DND-41 (cell line): ENCODE measurements around the gene FCN1.

ENCODE experiments used
- EZH2 ChIP-seq: IDR thresholded peaks from 3 replicates; pipeline ENCODE4 v1.6.1; 2012; ENCODE audit warnings: borderline replicate concordance, low read depth, mild to moderate bottlenecking, moderate library complexity, low read length, inconsistent platforms; ENCODE audit not compliant: severe bottlenecking
- TF ChIP-seq, protein P1 (sequence below): IDR thresholded peaks from 2 replicates; pipeline ENCODE4 v1.5.1; 2012; ENCODE audit warnings: borderline replicate concordance, low read length, moderate library complexity, mild to moderate bottlenecking; ENCODE audit not compliant: poor library complexity, severe bottlenecking; ENCODE audit errors: extremely low read depth

DNA sequence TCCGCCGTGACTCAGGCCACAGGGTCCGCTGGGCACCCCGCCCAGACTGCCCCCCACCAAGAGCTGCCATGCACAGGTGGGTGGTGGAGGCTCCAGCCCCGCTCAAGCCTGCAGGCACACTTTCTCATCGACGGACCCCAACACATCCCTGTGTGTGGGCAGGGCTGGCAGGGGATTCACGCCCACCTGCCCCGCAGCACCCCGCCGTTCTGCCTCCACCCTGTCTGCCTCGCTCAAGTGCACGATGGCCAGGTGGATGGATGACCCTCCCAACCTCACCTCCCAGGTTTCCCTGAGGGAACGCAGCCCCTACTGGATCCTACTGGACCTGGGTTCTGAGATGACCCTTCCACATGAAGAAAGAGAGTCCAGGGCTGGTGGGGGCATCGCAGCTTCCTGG, 26.1 kb upstream of the FCN1 start:
- TF ChIP-seq, protein P1, sequence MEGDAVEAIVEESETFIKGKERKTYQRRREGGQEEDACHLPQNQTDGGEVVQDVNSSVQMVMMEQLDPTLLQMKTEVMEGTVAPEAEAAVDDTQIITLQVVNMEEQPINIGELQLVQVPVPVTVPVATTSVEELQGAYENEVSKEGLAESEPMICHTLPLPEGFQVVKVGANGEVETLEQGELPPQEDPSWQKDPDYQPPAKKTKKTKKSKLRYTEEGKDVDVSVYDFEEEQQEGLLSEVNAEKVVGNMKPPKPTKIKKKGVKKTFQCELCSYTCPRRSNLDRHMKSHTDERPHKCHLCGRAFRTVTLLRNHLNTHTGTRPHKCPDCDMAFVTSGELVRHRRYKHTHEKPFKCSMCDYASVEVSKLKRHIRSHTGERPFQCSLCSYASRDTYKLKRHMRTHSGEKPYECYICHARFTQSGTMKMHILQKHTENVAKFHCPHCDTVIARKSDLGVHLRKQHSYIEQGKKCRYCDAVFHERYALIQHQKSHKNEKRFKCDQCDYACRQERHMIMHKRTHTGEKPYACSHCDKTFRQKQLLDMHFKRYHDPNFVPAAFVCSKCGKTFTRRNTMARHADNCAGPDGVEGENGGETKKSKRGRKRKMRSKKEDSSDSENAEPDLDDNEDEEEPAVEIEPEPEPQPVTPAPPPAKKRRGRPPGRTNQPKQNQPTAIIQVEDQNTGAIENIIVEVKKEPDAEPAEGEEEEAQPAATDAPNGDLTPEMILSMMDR, result no peak
- TF ChIP-seq EZH2, result no peak
